Measurements from ENCODE around the gene TBX15.

DNA sequence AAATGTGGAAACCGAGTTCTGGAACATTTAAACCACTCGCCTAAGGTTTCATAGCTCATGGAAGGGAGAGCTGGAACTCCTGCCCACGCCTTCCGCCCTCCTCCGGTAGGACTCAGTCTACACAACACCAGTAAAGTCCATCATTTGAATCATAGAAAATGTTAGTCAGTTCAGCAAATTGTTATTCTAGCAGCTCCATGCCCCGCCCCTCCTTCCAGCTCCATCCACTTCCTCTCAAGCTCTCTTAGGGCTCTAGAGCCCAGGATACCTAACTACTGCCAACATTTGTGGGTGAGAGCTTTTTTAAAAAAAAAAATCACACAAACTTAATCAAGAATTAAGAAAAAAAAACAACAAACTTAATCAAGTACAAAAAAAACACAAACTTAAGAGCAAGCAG is 121.8 kb downstream of the TBX15 start:
- TF ChIP-seq SUZ12 (IDR thresholded peaks at IDR 0.05; ENCODE audit: extremely low read depth, insufficient read depth, insufficient read length) = no peak
- no peak for TF ChIP-seq ZNF274 (IDR thresholded peaks at IDR 0.05; ENCODE audit: low read depth, low read length)
- TF ChIP-seq YY1 (IDR thresholded peaks at IDR 0.05; ENCODE audit: insufficient read depth, insufficient read length) = no peak

All from NT2/D1 (cell line).